Psoas muscle (tissue), 8 donors: ENCODE measurements around the gene ALKBH7. TPM values are rescaled to one million over a fixed set of nuclear protein-coding genes. Genes with fewer than 3 reads are reported as not detected.
A peak's percentile ranks its signal among the peaks of the same experiment; 100 is the strongest.

Experiments used
- ATAC-seq, 4 donors: fragments of 200-7000 bp; cut with Tn5 transposase; one replicate each; pipeline ENCODE4 v1.9.1; 2020; ENCODE audit warnings: moderate library complexity in 3 of 4, mild to moderate bottlenecking in 2 of 4
- DNase-seq, 2 donors: peaks; one replicate each; pipeline ENCODE4 v3.0.0-alpha.2; 2020
- H3K27ac ChIP-seq: fragments of 200-600 bp; one replicate; pipeline ENCODE4 v1.8.0; 2022
- H3K27me3 ChIP-seq, 3 donors: fragments of 200-600 bp in 1 of 3; one replicate each; pipeline versions ENCODE4 v1.6.1 to v1.8.0; 2013 to 2022; ENCODE audit warnings: low read length in 2 of 3, mild to moderate bottlenecking in 2 of 3, moderate library complexity in 1 of 3; ENCODE audit not compliant: insufficient read depth in 3 of 3
- H3K36me3 ChIP-seq, 2 donors: fragments of 200-600 bp in 1 of 2; one replicate each; pipeline versions ENCODE4 v1.6.1 to v1.8.0; 2013 to 2022; ENCODE audit warnings: low read depth in 1 of 2, mild to moderate bottlenecking in 1 of 2, moderate library complexity in 1 of 2; ENCODE audit not compliant: insufficient read depth in 1 of 2
- H3K4me1 ChIP-seq: fragments of 200-600 bp; one replicate; pipeline ENCODE4 v1.8.0; 2022
- H3K4me3 ChIP-seq: fragments of 200-600 bp; one replicate; pipeline ENCODE4 v1.8.0; 2022; ENCODE audit warnings: mild to moderate bottlenecking
- H3K9me3 ChIP-seq: fragments of 200-600 bp; one replicate; pipeline ENCODE4 v1.8.0; 2022
- CTCF ChIP-seq: fragments of 200-600 bp; IDR thresholded peaks from one replicate; pipeline ENCODE4 v1.8.0; 2022; ENCODE audit warnings: antibody characterized with exemption
- WGBS, 3 donors: extraction: QIAGEN DNeasy Blood & Tissue Kit; methylation state at CpG; one replicate each; pipeline versions ENCODE4 v1.1.6 to v1.1.7; 2013; 5-methylcytosine and 5-hydroxymethylcytosine counted together
- intact Hi-C, 2 donors: fragments of 100-400 bp; cut with DNase I; formaldehyde crosslinking; loops; one replicate each; pipeline versions ENCODE4 v1.11.0 to v1.14.2; 2022
- polyA plus RNA-seq, 3 donors: library from polyadenylated mRNA; stranded (reverse); fragments of 200-250 nt; gene quantifications; one replicate each; pipeline ENCODE4 v1.2.3, GENCODE V29; 2013
- total RNA-seq, 4 donors: library from RNA; stranded (reverse); fragmentation: NEBNext Ultra II Directional in 2 of 4; extraction: Animal tissue kit (Norgen Biotek cat#: 25700) in 2 of 4; gene quantifications; one replicate each; pipeline versions ENCODE4 v1.2.1 to v1.2.4, GENCODE V29; 2021 to 2023
- donor health status: healthy with polysubstance abuse.
- donor health status: DM: no; HTN: no; CAD: no; lungs with moderate emphysema.
- donor health status: Bipolar disorder and iron deficiency.
- donor health status: healthy.
- donor health status: DM: yes; HTN: yes; CAD: no.
- donor health status: DM: no; HTN: no; CAD: no.
- donor health status: DM: no; HTN: no; CAD: no.
- donor health status: DM: yes; HTN: yes; CAD: no.

ALKBH7 gene
- total and polyA plus RNA-seq, 7 donors = 71.5 to 120 (median 99.5) TPM

GRCh38 chr19:6362351-6362801, 10.2 kb upstream of the ALKBH7 start:
- no peak for DNase-seq
- Histone ChIP-seq H3K4me1 (peaks cover 6% of the 10 kb centered on the region), H3K36me3 (peaks cover 5 to 42% of the 10 kb centered on the region in 2 donors), H3K27ac (peak overlapping the region; percentile 85), H3K27me3 (no peaks in the 10 kb centered on the region), H3K9me3 (no peaks in the 10 kb centered on the region), H3K4me3 (peak overlapping the region; percentile 95)
- intact Hi-C loops = loop anchor here in 1 of 2 donors (5.0 kb wide), 1 partner anchor 140 kb away; no protein-coding TSS in a partner anchor
- ATAC-seq = no peak
- no peak for TF ChIP-seq CTCF
- 20 to 31% (median 27%) methylated on average over 11 of the region's 11 CpGs for WGBS, 3 donors

DNA sequence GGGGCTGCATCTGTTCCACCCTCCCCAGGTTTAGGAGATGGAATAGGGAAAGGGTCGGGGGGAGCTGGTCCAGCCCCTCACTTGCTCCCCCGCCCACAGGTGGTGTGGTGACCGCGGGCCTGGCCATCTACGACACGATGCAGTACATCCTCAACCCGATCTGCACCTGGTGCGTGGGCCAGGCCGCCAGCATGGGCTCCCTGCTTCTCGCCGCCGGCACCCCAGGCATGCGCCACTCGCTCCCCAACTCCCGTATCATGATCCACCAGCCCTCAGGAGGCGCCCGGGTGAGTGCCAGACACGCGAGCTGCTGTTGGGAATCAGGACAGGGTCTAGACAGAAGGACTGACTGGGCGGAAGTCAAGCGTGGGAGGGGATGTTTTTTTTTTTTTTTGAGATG, 8.2 kb upstream of the ALKBH7 start:
- ATAC-seq (no peak), DNase-seq (no peak)
- TF ChIP-seq CTCF = no peak
- no peaks in the 10 kb centered on the region for H3K27me3 ChIP-seq
- H3K4me3 ChIP-seq = no peak overlapping the region
- 93 to 97% (median 96%) methylated on average over 21 of the region's 21 CpGs for WGBS, 3 donors
- H3K27ac ChIP-seq = no peak overlapping the region
- peaks cover 6% of the 10 kb centered on the region for H3K4me1 ChIP-seq
- intact Hi-C loops = loop anchor here in 1 of 2 donors (5.0 kb wide), 1 partner anchor 142 kb away; no protein-coding TSS in a partner anchor
- no peaks in the 10 kb centered on the region for H3K9me3 ChIP-seq
- H3K36me3 ChIP-seq = peaks cover 5 to 62% of the 10 kb centered on the region in 2 donors

DNA sequence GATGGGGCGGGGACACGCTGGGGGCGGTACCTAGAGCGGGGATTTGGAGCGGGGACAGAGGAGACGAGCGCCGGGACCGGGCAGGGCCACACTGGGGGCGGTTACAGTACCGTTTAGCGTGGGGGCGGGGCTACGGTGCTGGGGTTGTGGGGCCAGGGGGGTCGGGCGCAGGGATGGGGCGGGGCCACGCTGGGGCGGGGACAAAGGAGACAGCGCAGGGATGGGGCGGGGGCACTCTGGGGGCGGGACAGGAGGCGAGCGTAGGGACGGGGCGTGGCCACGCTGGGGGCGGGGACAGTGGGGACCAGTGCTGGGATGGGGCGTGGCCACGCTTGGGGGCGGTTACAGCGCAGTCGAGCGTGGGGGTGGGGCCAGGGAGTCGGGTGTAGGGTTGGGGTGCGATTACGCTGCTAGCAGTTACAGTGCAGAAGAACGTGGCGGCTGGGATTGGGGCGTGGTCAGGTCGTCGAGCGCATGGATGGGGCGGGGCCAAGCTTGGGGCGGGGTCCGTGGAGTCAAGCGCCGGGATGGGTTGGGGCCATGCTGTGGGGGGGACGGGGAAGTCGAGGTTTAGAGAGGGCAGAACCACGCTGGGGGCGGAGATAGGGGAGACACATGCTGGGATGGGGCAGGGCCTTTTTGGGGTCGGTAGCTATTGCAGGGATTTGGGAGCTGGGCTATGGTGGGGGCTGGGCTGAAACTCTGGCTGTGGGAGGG, 660 bp downstream of the ALKBH7 start:
- Histone ChIP-seq H3K4me3 (peak overlapping the region; percentile 90), H3K27ac (peak overlapping the region; percentile 98), H3K4me1 (peaks cover 4% of the 10 kb centered on the region), H3K27me3 (no peaks in the 10 kb centered on the region), H3K36me3 (peaks cover 0 to 24% of the 10 kb centered on the region in 2 donors), H3K9me3 (no peaks in the 10 kb centered on the region)
- intact Hi-C loops = loop anchor here in 1 of 2 donors (1.0 to 10.0 kb wide), 3 partner anchors 20 to 688 kb away; partner anchors contain the start of genes GTF2F1, HSD11B1L and MICOS13
- DNase-seq (peak; percentile 99), ATAC-seq (peak; percentile 86 to 88 (median 88))
- no peak for TF ChIP-seq CTCF
- WGBS, 3 donors = 1 to 2% (median 1%) methylated on average over 39 to 53 of the region's 53 CpGs

DNA sequence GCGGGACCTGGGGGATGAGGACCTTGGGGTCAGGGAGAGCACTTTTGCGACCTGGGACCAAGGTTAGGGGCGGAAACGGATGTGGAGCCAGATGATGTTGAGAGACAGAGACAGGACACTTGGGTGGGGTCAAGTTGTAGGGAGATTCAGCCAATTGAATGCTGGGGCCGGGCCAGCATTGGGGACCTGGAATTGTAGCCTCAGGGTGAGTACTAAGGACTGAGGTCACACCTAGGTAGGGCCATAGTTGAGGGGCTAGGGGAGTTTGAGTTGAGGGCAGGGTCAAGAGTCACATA, 1.2 kb downstream of the ALKBH7 start:
- TF ChIP-seq CTCF = no peak
- H3K4me3 ChIP-seq = peak overlapping the region; percentile 90
- peak overlapping the region; percentile 41 for H3K27ac ChIP-seq
- 35 to 47% (median 36%) methylated on average over 5 of the region's 5 CpGs for WGBS, 3 donors
- H3K4me1 ChIP-seq = peaks cover 5% of the 10 kb centered on the region
- intact Hi-C loops = loop anchor here in 1 of 2 donors (1.0 to 10.0 kb wide), 3 partner anchors 20 to 689 kb away; partner anchors contain the start of genes GTF2F1, HSD11B1L and MICOS13
- H3K27me3 ChIP-seq = no peaks in the 10 kb centered on the region
- DNase-seq (no peak), ATAC-seq (no peak)
- H3K36me3 ChIP-seq = peaks cover 0 to 20% of the 10 kb centered on the region in 2 donors
- no peaks in the 10 kb centered on the region for H3K9me3 ChIP-seq
